OCI-LY1 (cell line): Measurements from ENCODE around the gene RAD54L.

Source experiments
- CTCF ChIP-seq: fragments of 200-600 bp; sonication (generic), shearing (Covaris generic); IDR thresholded peaks from 2 replicates; pipeline ENCODE4 v1.5.1; 2017; ENCODE audit warnings: mild to moderate bottlenecking, antibody characterized with exemption, low read length, moderate library complexity, mixed read lengths
- EZH2 ChIP-seq: fragments of 200-600 bp; sonication (generic), shearing (Covaris generic); IDR thresholded peaks from 2 replicates; pipeline ENCODE4 v1.8.0; 2017; ENCODE audit warnings: borderline replicate concordance, mixed run types, mild to moderate bottlenecking, antibody characterized with exemption, low read length, moderate library complexity, mixed read lengths

- TF ChIP-seq CTCF, result no peak
- no peak for TF ChIP-seq EZH2
Observed at GRCh38 chr1:46301406-46301807, 53.8 kb downstream of the RAD54L start.
